ENCODE results near the gene FBLN1. TPM values are rescaled to one million over a fixed set of nuclear protein-coding genes. Genes with fewer than 3 reads are reported as not detected.

Gene FBLN1
- total and polyA plus RNA-seq, 2 of the 13 experiments (the other 11 are each of a cell fraction or from before 2014, with no cell fraction given), result 37.3 to 103 TPM

GRCh38 chr22:45534339-45535192 is 31.9 kb downstream of the FBLN1 start:
- no peaks in the 10 kb centered on the region for H3K9me3 ChIP-seq (ENCODE audit: low read length)
- no peak overlapping the region for H2AFZ ChIP-seq (ENCODE audit: low read length)
- no peaks in the 10 kb centered on the region for H4K20me1 ChIP-seq (ENCODE audit: insufficient read depth, low read length)
- H3K27ac ChIP-seq (ENCODE audit: extremely low read length, insufficient read depth, low read length), result no peak overlapping the region
- TF ChIP-seq ZNF18 (CRISPR knock-in tag; IDR thresholded peaks at IDR 0.05; ENCODE audit: insufficient replicate concordance) (no peak), ZNF253 (CRISPR knock-in tag; IDR thresholded peaks at IDR 0.05; ENCODE audit: borderline replicate concordance) (no peak), GTF2F1 (IDR thresholded peaks at IDR 0.05; ENCODE audit: low read length) (no peak), THAP11 (CRISPR knock-in tag; IDR thresholded peaks at IDR 0.05) (no peak), ZKSCAN1 (IDR thresholded peaks at IDR 0.05; ENCODE audit: low read length) (no peak), MTF2 (CRISPR knock-in tag; IDR thresholded peaks at IDR 0.05; ENCODE audit: borderline replicate concordance) (no peak), YEATS2 (CRISPR knock-in tag; IDR thresholded peaks at IDR 0.05; ENCODE audit: borderline replicate concordance) (no peak), SYNCRIP (IDR thresholded peaks at IDR 0.05; ENCODE audit: insufficient read depth, low read depth, low read length) (no peak)
- no peaks in the 10 kb centered on the region for H3K79me2 ChIP-seq (ENCODE audit: insufficient read depth, low read length)
- no peaks in the 10 kb centered on the region for H3K4me1 ChIP-seq (ENCODE audit: insufficient read depth, low read length)
- in situ Hi-C loops (cut with HindIII; ENCODE audit: extremely low pct_ligation_motif_present, low pct_unique_long_range_greater_than_20kb) (no loop called here), intact Hi-C loops (cut with micrococcal nuclease; ENCODE audit: unreplicated experiment) (no loop called here)
- FAIRE-seq, result no peak
- ChIA-PET CTCF (ENCODE audit: low intra/inter-chr PET ratio, low total read pairs) (no interaction called here), POLR2A (interaction anchor here (0.9 kb wide), 1 partner anchor 261 kb away, joined by 3 read pairs; no protein-coding TSS in a partner anchor)
- H3K9ac ChIP-seq (ENCODE audit: insufficient read depth, low read depth, low read length), result no peak overlapping the region
- no peak for DNase-seq (ENCODE audit: low spot score)
- H3K36me3 ChIP-seq (replicated peaks in 1 of 2; ENCODE audit: control insufficient read depth in 1 of 2, insufficient read depth in 2 of 2, low read length in 2 of 2), result peaks cover 14 to 53% of the 10 kb centered on the region in 2 experiments
- 98% methylated on average over 4 of the region's 4 CpGs for WGBS (ENCODE audit: low lambda C conversion rate)
- BruUV-seq (replicated peaks), result no TSS peak
- no peak overlapping the region for H3K4me3 ChIP-seq (replicated peaks in 1 of 3; ENCODE audit: insufficient read depth in 1 of 3, low read depth in 2 of 3, low read length in 3 of 3)
- no peaks in the 10 kb centered on the region for H3K27me3 ChIP-seq (ENCODE audit: control insufficient read depth in 1 of 2, insufficient read depth in 2 of 2, low read length in 2 of 2)
- H3K4me2 ChIP-seq (ENCODE audit: low read depth, low read length), result no peak overlapping the region
- no peak for ATAC-seq

All from HepG2 (cell line).